Measurements from ENCODE around the gene TOX2. TPM values are rescaled to one million over a fixed set of nuclear protein-coding genes. Genes with fewer than 3 reads are reported as not detected.

The TOX2 gene
- total and polyA plus RNA-seq, 10 donors: 1.1 to 6.4 (median 5.0) TPM

GRCh38 chr20:44115762-44116644 is 201.4 kb downstream of the TOX2 start:
- H3K4me1 ChIP-seq: peaks cover 0 to 11% (median 5%) of the 10 kb centered on the region in 6 donors
- H3K36me3 ChIP-seq: no peaks in the 10 kb centered on the region
- no peaks in the 10 kb centered on the region for H3K9me3 ChIP-seq
- TF ChIP-seq, protein P1, sequence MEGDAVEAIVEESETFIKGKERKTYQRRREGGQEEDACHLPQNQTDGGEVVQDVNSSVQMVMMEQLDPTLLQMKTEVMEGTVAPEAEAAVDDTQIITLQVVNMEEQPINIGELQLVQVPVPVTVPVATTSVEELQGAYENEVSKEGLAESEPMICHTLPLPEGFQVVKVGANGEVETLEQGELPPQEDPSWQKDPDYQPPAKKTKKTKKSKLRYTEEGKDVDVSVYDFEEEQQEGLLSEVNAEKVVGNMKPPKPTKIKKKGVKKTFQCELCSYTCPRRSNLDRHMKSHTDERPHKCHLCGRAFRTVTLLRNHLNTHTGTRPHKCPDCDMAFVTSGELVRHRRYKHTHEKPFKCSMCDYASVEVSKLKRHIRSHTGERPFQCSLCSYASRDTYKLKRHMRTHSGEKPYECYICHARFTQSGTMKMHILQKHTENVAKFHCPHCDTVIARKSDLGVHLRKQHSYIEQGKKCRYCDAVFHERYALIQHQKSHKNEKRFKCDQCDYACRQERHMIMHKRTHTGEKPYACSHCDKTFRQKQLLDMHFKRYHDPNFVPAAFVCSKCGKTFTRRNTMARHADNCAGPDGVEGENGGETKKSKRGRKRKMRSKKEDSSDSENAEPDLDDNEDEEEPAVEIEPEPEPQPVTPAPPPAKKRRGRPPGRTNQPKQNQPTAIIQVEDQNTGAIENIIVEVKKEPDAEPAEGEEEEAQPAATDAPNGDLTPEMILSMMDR (IDR thresholded peaks at IDR 0.05 in 8 of 11, conservative IDR thresholded peaks at IDR 0.05 in 3 of 11): no peak
- no peak for TF ChIP-seq POLR2A (IDR thresholded peaks at IDR 0.05)
- no peak for TF ChIP-seq POLR2AphosphoS5 (IDR thresholded peaks at IDR 0.05)
- H3K27me3 ChIP-seq (replicated peaks in 1 of 7): peaks cover 0 to 39% (median 17%) of the 10 kb centered on the region in 7 donors
- intact Hi-C loops (cut with DNase I; ENCODE audit: low total_unique reads): loop anchor here (5.0 kb wide), 1 partner anchor 71 kb away; the partner anchor contains the start of gene JPH2
- H3K4me3 ChIP-seq: no peak overlapping the region
- 29 to 71% (median 34%) methylated on average over 4 to 76 of the region's 76 CpGs for WGBS, 5 donors
- no peak overlapping the region for H3K27ac ChIP-seq
- peak; percentile 57 for DNase-seq

- TF ChIP-seq POLR2A (IDR thresholded peaks at IDR 0.05): no peak
- no peak for TF ChIP-seq POLR2AphosphoS5 (IDR thresholded peaks at IDR 0.05)
- TF ChIP-seq, protein P1 (IDR thresholded peaks at IDR 0.05 in 8 of 11, conservative IDR thresholded peaks at IDR 0.05 in 3 of 11): no peak
- Histone ChIP-seq H3K4me3 (no peak overlapping the region), H3K9me3 (no peaks in the 10 kb centered on the region), H3K4me1 (peaks cover 0 to 11% (median 5%) of the 10 kb centered on the region in 6 donors), H3K27me3 (replicated peaks in 1 of 7) (peaks cover 0 to 45% (median 17%) of the 10 kb centered on the region in 7 donors), H3K36me3 (no peaks in the 10 kb centered on the region), H3K27ac (no peak overlapping the region)
- WGBS, 5 donors: 76 to 89% (median 79%) methylated on average over 8 of the region's 8 CpGs
- intact Hi-C loops (cut with DNase I; ENCODE audit: low total_unique reads): loop anchor here (5.0 kb wide), 1 partner anchor 70 kb away; the partner anchor contains the start of gene JPH2
- DNase-seq: peak; percentile 32
These were observed 202.9 kb downstream of the TOX2 start for GRCh38 chr20:44117296-44118184.

DNA sequence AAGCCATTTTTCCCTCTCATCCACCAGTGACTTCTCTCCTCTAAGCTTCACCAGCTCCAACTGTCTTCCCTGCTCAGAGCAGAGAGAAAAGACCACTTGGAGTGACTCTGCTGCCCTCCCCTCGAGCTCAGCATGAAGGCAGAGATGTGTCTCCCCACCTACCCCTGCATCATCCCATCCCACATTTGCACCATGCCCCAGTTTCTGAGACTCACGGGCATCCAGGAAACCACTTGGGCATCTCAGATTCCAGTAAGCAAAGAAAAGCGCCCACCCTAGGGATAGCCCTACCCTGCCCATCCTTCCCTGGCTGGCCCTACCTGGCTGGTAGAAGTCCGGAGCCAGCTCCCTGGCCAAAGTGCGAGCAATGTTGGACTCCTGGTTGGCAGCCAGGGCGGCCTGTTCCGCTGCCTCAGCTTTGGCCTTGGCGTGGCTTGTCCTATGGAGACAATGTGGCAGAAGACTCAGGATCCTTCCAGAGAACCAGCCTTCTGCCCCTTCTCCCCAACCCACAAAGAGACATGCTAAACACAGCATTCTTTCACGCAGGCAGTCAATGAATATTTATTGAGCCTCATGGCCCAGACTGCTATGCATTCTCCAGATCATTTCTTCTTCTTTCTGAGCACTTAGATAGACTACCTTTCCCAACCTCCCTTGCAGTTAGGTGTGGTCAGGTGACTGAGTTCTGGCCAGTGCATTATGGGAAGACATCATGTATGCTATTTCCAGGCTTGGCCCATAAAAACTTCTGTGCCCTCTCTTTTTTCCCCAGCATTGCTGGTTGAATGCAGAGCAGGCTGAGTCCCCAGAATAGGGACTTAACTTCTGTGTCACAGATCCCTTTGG is 203.8 kb downstream of the TOX2 start:
- H3K4me3 ChIP-seq: no peak overlapping the region
- peak; percentile 47 for DNase-seq
- H3K9me3 ChIP-seq: no peaks in the 10 kb centered on the region
- intact Hi-C loops (cut with DNase I; ENCODE audit: low total_unique reads): loop anchor here (5.0 kb wide), 1 partner anchor 69 kb away; the partner anchor contains the start of gene JPH2
- no peak for TF ChIP-seq POLR2AphosphoS5 (IDR thresholded peaks at IDR 0.05)
- TF ChIP-seq POLR2A (IDR thresholded peaks at IDR 0.05): no peak
- TF ChIP-seq, protein P1 (IDR thresholded peaks at IDR 0.05 in 8 of 11, conservative IDR thresholded peaks at IDR 0.05 in 3 of 11): no peak
- H3K36me3 ChIP-seq: no peaks in the 10 kb centered on the region
- WGBS, 5 donors: 75 to 93% (median 88%) methylated on average over 5 to 9 of the region's 9 CpGs
- H3K27me3 ChIP-seq (replicated peaks in 1 of 7): peaks cover 0 to 48% (median 17%) of the 10 kb centered on the region in 7 donors
- peaks cover 0 to 11% (median 5%) of the 10 kb centered on the region in 6 donors for H3K4me1 ChIP-seq
- no peak overlapping the region for H3K27ac ChIP-seq

Small RNAs within 50 kb of the gene (small RNA-seq; reads per million reads assigned to genes)
- 0 reads per million in 4 donors for gene RN7SL443P

Other genes starting within 250 kb of the TOX2 start
- gene MYBL2, start 247.7 kb upstream of the TOX2 start, total RNA-seq: 10 to 100 TPM in 5 of 7 donors, 1 to 10 TPM in 2; 8.2 to 55.2 (median 25.3) TPM
- gene MYBL2, start 247.7 kb upstream of the TOX2 start, polyA plus RNA-seq: 10 to 100 TPM; 17.8 to 60.0 (median 31.5) TPM
- gene GTSF1L, start 187.8 kb upstream of the TOX2 start, total RNA-seq: under 1 TPM in 2 of 7 donors, not detected in 5; 0.40 to 0.46 TPM
- gene GTSF1L, start 187.8 kb upstream of the TOX2 start, polyA plus RNA-seq: 1 to 10 TPM in 2 of 3 donors, under 1 TPM in 1; 0.90 to 3.0 (median 1.7) TPM